OCI-LY1 (cell line): ENCODE results near the gene NKX2-2.
A peak's percentile ranks its signal among the peaks of the same experiment; 100 is the strongest.
"Not testable (repeated sequence)": the region's sequence is repeated elsewhere in the genome, so short reads cannot be mapped to it uniquely, and the experiment has no call there.

ENCODE experiments used
- H2AFZ ChIP-seq: fragments of 200-600 bp; sonication (generic), shearing (Covaris generic); 2 replicates; pipeline ENCODE4 v1.6.0; 2014; ENCODE audit warnings: antibody characterized with exemption, mild to moderate bottlenecking, low read length
- H3F3A ChIP-seq: fragments of 200-600 bp; sonication (generic), shearing (Covaris generic); 2 replicates; pipeline ENCODE4 v1.6.0; 2014; ENCODE audit warnings: mild to moderate bottlenecking, antibody characterized with exemption, low read length, moderate library complexity; ENCODE audit not compliant: insufficient read depth
- H3K27ac ChIP-seq: fragments of 200-600 bp; sonication (generic); 2 replicates; pipeline ENCODE4 v1.5.1; 2014; ENCODE audit warnings: low read length, mixed run types, mild to moderate bottlenecking, low read depth; ENCODE audit not compliant: poor library complexity, severe bottlenecking
- H3K27me3 ChIP-seq: fragments of 200-600 bp; sonication (generic); 2 replicates; pipeline ENCODE4 v1.6.0; 2014; ENCODE audit warnings: antibody characterized with exemption, mild to moderate bottlenecking, low read length, moderate library complexity; ENCODE audit not compliant: insufficient read depth
- H3K36me3 ChIP-seq: fragments of 200-600 bp; sonication (generic); 2 replicates; pipeline ENCODE4 v1.6.1; 2014; ENCODE audit warnings: mild to moderate bottlenecking, antibody characterized with exemption, low read length, moderate library complexity, mixed read lengths; ENCODE audit not compliant: insufficient read depth
- H3K4me1 ChIP-seq: fragments of 200-600 bp; sonication (generic); 2 replicates; pipeline ENCODE4 v1.5.1; 2014; ENCODE audit warnings: mild to moderate bottlenecking, low read length, moderate library complexity; ENCODE audit not compliant: insufficient read depth, severe bottlenecking
- H3K4me2 ChIP-seq: fragments of 200-600 bp; sonication (generic), shearing (Covaris generic); 2 replicates; pipeline ENCODE4 v1.6.1; 2014; ENCODE audit warnings: low read length
- H3K4me3 ChIP-seq: fragments of 200-600 bp; sonication (generic); 2 replicates; pipeline ENCODE4 v1.5.1; 2014; ENCODE audit warnings: low read length, low read depth, mild to moderate bottlenecking, mixed read lengths; ENCODE audit not compliant: poor library complexity, severe bottlenecking
- H3K79me2 ChIP-seq: fragments of 200-600 bp; shearing (Covaris generic); 2 replicates; pipeline ENCODE4 v1.6.1; 2016; ENCODE audit warnings: mixed run types, low read length, mixed read lengths; ENCODE audit not compliant: insufficient read depth
- H3K9ac ChIP-seq: fragments of 200-600 bp; sonication (generic), shearing (Covaris generic); 2 replicates; pipeline ENCODE4 v1.6.1; 2014; ENCODE audit warnings: mild to moderate bottlenecking, low read length, mixed read lengths
- H3K9me2 ChIP-seq: fragments of 200-600 bp; sonication (generic), shearing (Covaris generic); 2 replicates; pipeline ENCODE4 v1.6.1; 2014; ENCODE audit warnings: low read depth, mild to moderate bottlenecking, low read length, mixed read lengths
- H3K9me3 ChIP-seq: fragments of 200-600 bp; shearing (Covaris generic); 2 replicates; pipeline ENCODE4 v1.6.1; 2014; ENCODE audit warnings: low read length, mixed read lengths
- H4K20me1 ChIP-seq: fragments of 200-600 bp; sonication (generic), shearing (Covaris generic); 2 replicates; pipeline ENCODE4 v1.6.0; 2016; ENCODE audit warnings: mild to moderate bottlenecking, low read length; ENCODE audit not compliant: insufficient read depth
- EZH2 ChIP-seq: fragments of 200-600 bp; sonication (generic), shearing (Covaris generic); IDR thresholded peaks from 2 replicates; pipeline ENCODE4 v1.8.0; 2017; ENCODE audit warnings: borderline replicate concordance, mixed run types, mild to moderate bottlenecking, antibody characterized with exemption, low read length, moderate library complexity, mixed read lengths
- TF ChIP-seq, protein P1 (sequence below): fragments of 200-600 bp; sonication (generic), shearing (Covaris generic); IDR thresholded peaks from 2 replicates; pipeline ENCODE4 v1.5.1; 2017; ENCODE audit warnings: mild to moderate bottlenecking, antibody characterized with exemption, low read length, moderate library complexity, mixed read lengths

NKX2-2 gene

DNA sequence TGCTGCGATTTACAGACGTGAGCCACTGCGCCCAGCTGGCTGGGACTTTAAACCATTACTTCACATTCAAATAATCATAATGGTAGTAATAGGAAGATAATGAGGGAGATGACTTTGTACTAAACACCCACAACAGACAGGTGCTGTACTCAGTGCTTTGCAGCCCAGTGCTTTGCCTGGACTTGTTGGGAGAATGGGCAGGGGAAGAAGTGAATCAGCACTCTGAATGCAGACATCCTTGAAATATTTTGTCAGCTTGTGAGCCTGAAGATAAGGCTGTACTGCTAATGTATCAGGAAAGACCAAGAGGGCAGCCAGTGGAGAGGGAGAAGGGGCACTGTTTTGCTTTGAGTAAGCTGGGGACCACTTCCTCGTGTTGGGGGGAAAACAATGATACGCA lies 17.4 kb downstream of the NKX2-2 start:
- Histone ChIP-seq H3K27me3 (no peaks in the 10 kb centered on the region), H3K4me1 (no peaks in the 10 kb centered on the region), H2AFZ (no peak overlapping the region)

DNA sequence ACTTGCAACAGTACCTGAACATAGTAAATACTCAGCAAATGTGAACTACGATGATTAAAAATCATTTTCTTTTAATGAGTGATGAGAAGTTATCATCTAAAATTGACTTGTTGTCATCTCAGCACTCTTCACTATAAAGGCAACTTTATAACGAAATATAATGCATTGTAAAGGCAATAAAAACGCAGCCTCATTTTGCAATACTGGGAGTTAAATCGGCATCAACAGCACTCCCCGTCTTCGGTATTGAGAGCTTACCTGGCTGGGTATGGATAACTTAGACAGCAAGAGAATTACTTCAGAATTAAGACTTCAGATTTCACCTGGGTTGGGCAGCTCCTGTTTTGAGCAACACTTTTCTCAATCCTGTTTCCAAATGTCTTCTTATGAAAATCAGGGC lies 20.8 kb downstream of the NKX2-2 start:
- no peak overlapping the region for H3K4me3 ChIP-seq
- H4K20me1 ChIP-seq, result no peaks in the 10 kb centered on the region
- 0 out of 2 replicates have a peak, but pooled peaks cover 2% of the 10 kb centered on the region for H3K27me3 ChIP-seq
- no peak overlapping the region for H3K27ac ChIP-seq
- H3F3A ChIP-seq, result no peaks in the 10 kb centered on the region
- no peaks in the 10 kb centered on the region for H3K9me3 ChIP-seq
- H3K36me3 ChIP-seq, result no peaks in the 10 kb centered on the region
- TF ChIP-seq EZH2, result no peak
- TF ChIP-seq, protein P1, sequence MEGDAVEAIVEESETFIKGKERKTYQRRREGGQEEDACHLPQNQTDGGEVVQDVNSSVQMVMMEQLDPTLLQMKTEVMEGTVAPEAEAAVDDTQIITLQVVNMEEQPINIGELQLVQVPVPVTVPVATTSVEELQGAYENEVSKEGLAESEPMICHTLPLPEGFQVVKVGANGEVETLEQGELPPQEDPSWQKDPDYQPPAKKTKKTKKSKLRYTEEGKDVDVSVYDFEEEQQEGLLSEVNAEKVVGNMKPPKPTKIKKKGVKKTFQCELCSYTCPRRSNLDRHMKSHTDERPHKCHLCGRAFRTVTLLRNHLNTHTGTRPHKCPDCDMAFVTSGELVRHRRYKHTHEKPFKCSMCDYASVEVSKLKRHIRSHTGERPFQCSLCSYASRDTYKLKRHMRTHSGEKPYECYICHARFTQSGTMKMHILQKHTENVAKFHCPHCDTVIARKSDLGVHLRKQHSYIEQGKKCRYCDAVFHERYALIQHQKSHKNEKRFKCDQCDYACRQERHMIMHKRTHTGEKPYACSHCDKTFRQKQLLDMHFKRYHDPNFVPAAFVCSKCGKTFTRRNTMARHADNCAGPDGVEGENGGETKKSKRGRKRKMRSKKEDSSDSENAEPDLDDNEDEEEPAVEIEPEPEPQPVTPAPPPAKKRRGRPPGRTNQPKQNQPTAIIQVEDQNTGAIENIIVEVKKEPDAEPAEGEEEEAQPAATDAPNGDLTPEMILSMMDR, result no peak
- no peaks in the 10 kb centered on the region for H3K4me1 ChIP-seq
- H3K9me2 ChIP-seq, result no peaks in the 10 kb centered on the region
- H3K9ac ChIP-seq, result no peak overlapping the region
- no peak overlapping the region for H2AFZ ChIP-seq
- H3K79me2 ChIP-seq, result no peaks in the 10 kb centered on the region
- no peak overlapping the region for H3K4me2 ChIP-seq

More for the DNA sequence above, 17.4 kb downstream of the NKX2-2 start:
- H3F3A ChIP-seq, result no peaks in the 10 kb centered on the region
- no peak overlapping the region for H3K4me2 ChIP-seq
- no peaks in the 10 kb centered on the region for H3K9me3 ChIP-seq
- no peaks in the 10 kb centered on the region for H3K79me2 ChIP-seq
- H3K4me3 ChIP-seq, result no peak overlapping the region
- no peak for TF ChIP-seq EZH2
- TF ChIP-seq, protein P1, result no peak
- no peak overlapping the region for H3K9ac ChIP-seq
- H3K36me3 ChIP-seq, result no peaks in the 10 kb centered on the region
- H4K20me1 ChIP-seq, result no peaks in the 10 kb centered on the region
- no peak overlapping the region for H3K27ac ChIP-seq
- no peaks in the 10 kb centered on the region for H3K9me2 ChIP-seq

DNA sequence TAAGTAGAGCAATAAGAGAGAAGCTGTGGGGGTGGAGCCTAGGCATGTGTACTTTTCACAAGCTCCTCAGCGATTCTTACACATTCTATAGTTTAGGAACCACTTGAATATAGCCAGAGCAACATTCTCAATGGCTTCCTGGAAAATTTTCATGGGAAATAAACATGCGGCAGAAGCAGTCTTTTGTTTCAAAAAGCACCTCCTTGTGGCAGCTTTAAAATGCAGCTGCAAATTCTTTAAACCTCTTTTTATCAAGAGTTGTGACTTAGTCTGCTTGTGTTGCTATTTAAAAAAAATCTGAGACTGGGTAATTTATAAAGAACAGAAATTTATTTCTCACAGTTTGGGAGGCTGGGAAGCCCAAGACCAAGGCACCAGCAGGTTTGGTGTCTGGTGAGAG lies 23.8 kb downstream of the NKX2-2 start:
- 0 out of 2 replicates have a peak, but pooled peaks cover 3% of the 10 kb centered on the region for H3K27me3 ChIP-seq
- H2AFZ ChIP-seq, result no peak overlapping the region

DNA sequence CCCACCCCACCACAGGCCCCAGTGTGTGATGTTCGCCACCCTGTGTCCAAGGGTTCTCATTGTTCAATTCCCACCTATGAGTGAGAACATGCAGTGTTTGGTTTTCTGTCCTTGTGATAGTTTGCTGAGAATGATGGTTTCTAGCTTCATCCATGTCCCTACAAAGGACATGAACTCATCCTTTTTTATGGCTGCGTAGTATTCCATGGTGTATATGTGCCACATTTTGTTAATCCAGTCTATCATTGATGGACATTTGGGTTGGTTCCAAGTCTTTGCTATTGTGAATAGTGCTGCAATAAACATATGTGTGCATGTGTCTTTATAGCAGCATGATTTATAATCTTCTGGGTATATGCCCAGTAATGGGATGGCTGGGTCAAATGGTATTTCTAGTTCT lies 33.7 kb downstream of the NKX2-2 start:
- H4K20me1 ChIP-seq, H3K79me2 ChIP-seq, H3K36me3 ChIP-seq, H3K9me2 ChIP-seq, H3K4me1 ChIP-seq, H3K9me3 ChIP-seq, H3K27me3 ChIP-seq, H2AFZ ChIP-seq, H3F3A ChIP-seq, H3K27ac ChIP-seq, H3K4me3 ChIP-seq, H3K4me2 ChIP-seq, H3K9ac ChIP-seq: not testable (repeated sequence)

More for the DNA sequence above, 23.8 kb downstream of the NKX2-2 start:
- TF ChIP-seq, protein P1, result peak; percentile 15; the same call in 1 of the 2 replicates
- no peak for TF ChIP-seq EZH2
- Histone ChIP-seq H3K4me2 (no peak overlapping the region), H3K9ac (no peak overlapping the region), H3K4me3 (no peak overlapping the region), H3K27ac (no peak overlapping the region), H3K9me2 (no peaks in the 10 kb centered on the region), H3K79me2 (no peaks in the 10 kb centered on the region), H3F3A (no peaks in the 10 kb centered on the region), H3K36me3 (no peaks in the 10 kb centered on the region), H4K20me1 (no peaks in the 10 kb centered on the region), H3K9me3 (no peaks in the 10 kb centered on the region), H3K4me1 (no peaks in the 10 kb centered on the region)
